ENCODE data around the gene PLCG1.

Gene PLCG1

GRCh38 chr20:41145821-41146620 lies 8.7 kb downstream of the PLCG1 start:
- H3K27me3 ChIP-seq (ENCODE audit: low read depth, low read length): no peaks in the 10 kb centered on the region
- peaks cover 96% of the 10 kb centered on the region for H4K20me1 ChIP-seq (ENCODE audit: insufficient read depth, low read length)
- H3K4me2 ChIP-seq (ENCODE audit: low read length): no peak overlapping the region
- no peak overlapping the region for H3K27ac ChIP-seq (ENCODE audit: low read length)
- H3K79me2 ChIP-seq (ENCODE audit: low read length): peaks cover 100% of the 10 kb centered on the region
- H3K4me3 ChIP-seq (ENCODE audit: low read length): no peak overlapping the region
- H3K9ac ChIP-seq (ENCODE audit: low read length): no peak overlapping the region
- peaks cover 10% of the 10 kb centered on the region for H3K4me1 ChIP-seq (ENCODE audit: low read length)
- H2AFZ ChIP-seq (ENCODE audit: low read depth, low read length): no peak overlapping the region
- no peaks in the 10 kb centered on the region for H3K9me3 ChIP-seq (ENCODE audit: insufficient read depth, low read length)
- H3K36me3 ChIP-seq (replicated peaks; ENCODE audit: low read depth, low read length): peaks cover 14% of the 10 kb centered on the region
- TF ChIP-seq CTCF (IDR thresholded peaks at IDR 0.05; ENCODE audit: low read depth, low read length): no peak

- peaks cover 100% of the 10 kb centered on the region for H3K79me2 ChIP-seq (ENCODE audit: low read length)
- H3K9ac ChIP-seq (ENCODE audit: low read length): no peak overlapping the region
- H3K9me3 ChIP-seq (ENCODE audit: insufficient read depth, low read length): no peaks in the 10 kb centered on the region
- TF ChIP-seq CTCF (IDR thresholded peaks at IDR 0.05; ENCODE audit: low read depth, low read length): no peak
- no peak for TF ChIP-seq EZH2phosphoT487 (IDR thresholded peaks at IDR 0.05; ENCODE audit: low read depth)
- H3K27ac ChIP-seq (ENCODE audit: low read length): no peak overlapping the region
- H3K4me3 ChIP-seq (ENCODE audit: low read length): no peak overlapping the region
- H3K4me2 ChIP-seq (ENCODE audit: low read length): no peak overlapping the region
- peaks cover 96% of the 10 kb centered on the region for H4K20me1 ChIP-seq (ENCODE audit: insufficient read depth, low read length)
- H3K36me3 ChIP-seq (replicated peaks; ENCODE audit: low read depth, low read length): peaks cover 17% of the 10 kb centered on the region
- H3K27me3 ChIP-seq (ENCODE audit: low read depth, low read length): no peaks in the 10 kb centered on the region
- H3K4me1 ChIP-seq (ENCODE audit: low read length): no peaks in the 10 kb centered on the region
- no peak overlapping the region for H2AFZ ChIP-seq (ENCODE audit: low read depth, low read length)
Measured at GRCh38 chr20:41147767-41148191, 10.4 kb downstream of the PLCG1 start.

GRCh38 chr20:41148942-41149341 lies 11.6 kb downstream of the PLCG1 start:
- Histone ChIP-seq H3K36me3 (replicated peaks; ENCODE audit: low read depth, low read length) (peaks cover 15% of the 10 kb centered on the region), H2AFZ (ENCODE audit: low read depth, low read length) (no peak overlapping the region), H3K9me3 (ENCODE audit: insufficient read depth, low read length) (no peaks in the 10 kb centered on the region), H3K4me2 (ENCODE audit: low read length) (no peak overlapping the region), H3K9ac (ENCODE audit: low read length) (no peak overlapping the region), H3K4me1 (ENCODE audit: low read length) (no peaks in the 10 kb centered on the region), H3K4me3 (ENCODE audit: low read length) (no peak overlapping the region), H3K79me2 (ENCODE audit: low read length) (peaks cover 99% of the 10 kb centered on the region), H4K20me1 (ENCODE audit: insufficient read depth, low read length) (peaks cover 98% of the 10 kb centered on the region), H3K27ac (ENCODE audit: low read length) (no peak overlapping the region), H3K27me3 (ENCODE audit: low read depth, low read length) (no peaks in the 10 kb centered on the region)
- TF ChIP-seq CTCF (IDR thresholded peaks at IDR 0.05; ENCODE audit: low read depth, low read length) (no peak), EZH2phosphoT487 (IDR thresholded peaks at IDR 0.05; ENCODE audit: low read depth) (no peak)

- TF ChIP-seq CTCF (IDR thresholded peaks at IDR 0.05; ENCODE audit: low read depth, low read length) (no peak), EZH2phosphoT487 (IDR thresholded peaks at IDR 0.05; ENCODE audit: low read depth) (no peak)
- H3K4me2 ChIP-seq (ENCODE audit: low read length): no peak overlapping the region
- H3K79me2 ChIP-seq (ENCODE audit: low read length): peaks cover 99% of the 10 kb centered on the region
- peaks cover 7% of the 10 kb centered on the region for H3K36me3 ChIP-seq (replicated peaks; ENCODE audit: low read depth, low read length)
- H4K20me1 ChIP-seq (ENCODE audit: insufficient read depth, low read length): peaks cover 98% of the 10 kb centered on the region
- no peaks in the 10 kb centered on the region for H3K27me3 ChIP-seq (ENCODE audit: low read depth, low read length)
- no peak overlapping the region for H3K27ac ChIP-seq (ENCODE audit: low read length)
- H2AFZ ChIP-seq (ENCODE audit: low read depth, low read length): no peak overlapping the region
- no peaks in the 10 kb centered on the region for H3K4me1 ChIP-seq (ENCODE audit: low read length)
- no peak overlapping the region for H3K9ac ChIP-seq (ENCODE audit: low read length)
- no peaks in the 10 kb centered on the region for H3K9me3 ChIP-seq (ENCODE audit: insufficient read depth, low read length)
- H3K4me3 ChIP-seq (ENCODE audit: low read length): no peak overlapping the region
Measured at GRCh38 chr20:41150664-41151063, 13.3 kb downstream of the PLCG1 start.
